ENCODE data around the gene EGR4.

The EGR4 gene

GRCh38 chr2:73289304-73289703, 4.0 kb downstream of the EGR4 start:
- no peak for DNase-seq

GRCh38 chr2:73286134-73286655, 7.2 kb downstream of the EGR4 start:
- no peak for DNase-seq

- DNase-seq: no peak
These were observed 8.1 kb downstream of the EGR4 start for GRCh38 chr2:73285159-73285739.

GRCh38 chr2:73284296-73285158, 8.8 kb downstream of the EGR4 start, which contains the start of gene FBXO41:
FBXO41 (minus strand) TSS chr2:73284478; CDS start chr2:73269630, 14,848 bp downstream.
- DNase-seq: peak; percentile 26

GRCh38 chr2:73283545-73284295, 9.6 kb downstream of the EGR4 start:
- no peak for DNase-seq

GRCh38 chr2:73282924-73283544, 10.3 kb downstream of the EGR4 start:
- no peak for DNase-seq

GRCh38 chr2:73281244-73281643, 12.1 kb downstream of the EGR4 start:
- no peak for DNase-seq

GRCh38 chr2:73279852-73280251, 13.5 kb downstream of the EGR4 start:
- no peak for DNase-seq

- DNase-seq: no peak
These were observed 21.1 kb downstream of the EGR4 start for GRCh38 chr2:73272270-73272669.

GRCh38 chr2:73269686-73270465, 23.5 kb downstream of the EGR4 start:
- no peak for DNase-seq

GRCh38 chr2:73268830-73269685, 24.3 kb downstream of the EGR4 start:
- peak; percentile 17 for DNase-seq

GRCh38 chr2:73268366-73268829, 24.9 kb downstream of the EGR4 start:
- no peak for DNase-seq

- DNase-seq: no peak
These were observed 26.3 kb downstream of the EGR4 start for GRCh38 chr2:73267008-73267407.

GRCh38 chr2:73266061-73266901, 27.1 kb downstream of the EGR4 start:
- DNase-seq: no peak

- DNase-seq: no peak
These were observed 27.9 kb downstream of the EGR4 start for GRCh38 chr2:73265298-73266060.

GRCh38 chr2:73264783-73265182, 28.6 kb downstream of the EGR4 start:
- DNase-seq: no peak

GRCh38 chr2:73264332-73264606, 29.1 kb downstream of the EGR4 start:
- no peak for DNase-seq

GRCh38 chr2:73263540-73264331, 29.6 kb downstream of the EGR4 start:
- no peak for DNase-seq
